HEK293T (cell line): ENCODE measurements around the gene THOP1.

Experiments used
- ARNT ChIP-seq: fragments of 450-650 bp; IDR thresholded peaks from 2 replicates; pipeline ENCODE4 v1.6.1; 2017; ENCODE audit warnings: mild to moderate bottlenecking
- BHLHE40 ChIP-seq: fragments of 450-650 bp; IDR thresholded peaks from 2 replicates; pipeline ENCODE4 v1.6.1; 2016; ENCODE audit warnings: mild to moderate bottlenecking, moderate library complexity, borderline replicate concordance
- FOXM1 ChIP-seq: fragments of 450-650 bp; IDR thresholded peaks from 2 replicates; pipeline ENCODE4 v1.6.1; 2017; ENCODE audit warnings: mild to moderate bottlenecking, borderline replicate concordance
- HDGF ChIP-seq: fragments of 450-650 bp; IDR thresholded peaks from 2 replicates; pipeline ENCODE4 v1.6.1; 2017; ENCODE audit warnings: antibody characterized with exemption, borderline replicate concordance

DNA sequence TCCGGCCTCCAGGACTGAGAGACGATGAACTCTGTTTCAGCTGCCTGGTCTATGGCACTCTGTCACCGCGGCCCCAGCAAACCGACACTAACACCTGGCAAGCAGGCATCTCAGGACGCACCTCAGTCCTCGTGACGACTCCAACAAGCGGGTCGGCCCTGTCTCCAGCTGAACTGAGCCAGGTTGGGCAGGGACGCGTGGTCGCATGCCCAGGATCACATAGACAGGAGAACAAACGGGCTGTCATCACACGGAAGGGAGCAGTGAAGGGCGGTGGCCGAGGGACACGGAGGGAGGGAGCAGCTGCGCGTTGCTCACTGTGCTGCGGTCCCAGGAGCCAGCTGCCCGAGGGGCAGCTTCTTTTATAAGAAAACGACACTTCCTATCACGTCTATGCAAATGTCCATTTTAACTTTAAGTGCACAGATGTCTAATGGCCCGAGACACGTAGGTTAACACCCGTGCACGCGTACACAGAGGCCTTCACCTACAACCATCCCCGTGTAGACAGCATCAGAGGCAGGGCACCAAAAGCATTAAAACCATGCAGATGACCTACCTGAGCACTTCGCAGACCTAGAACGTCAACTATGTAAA is 11.1 kb upstream of the THOP1 start:
- TF ChIP-seq BHLHE40: no peak
- no peak for TF ChIP-seq HDGF
- no peak for TF ChIP-seq FOXM1
- no peak for TF ChIP-seq ARNT
